ENCODE data around the gene OIP5.

The OIP5 gene

GRCh38 chr15:41336549-41336948 is 4.2 kb upstream of the OIP5 start:
- Histone ChIP-seq H3K27me3 (no peaks in the 10 kb centered on the region), H3K27ac (no peak overlapping the region), H3K4me1 (peaks cover 0 to 13% (median 7%) of the 10 kb centered on the region in 4 donors), H3K9me3 (no peaks in the 10 kb centered on the region), H3K4me3 (no peak overlapping the region), H3K36me3 (no peaks in the 10 kb centered on the region)
- no peak for DNase-seq
- intact Hi-C loops (cut with DNase I; ENCODE audit: low total_unique reads): no loop called here
- TF ChIP-seq CTCF (IDR thresholded peaks at IDR 0.05): no peak

- H3K9me3 ChIP-seq: no peaks in the 10 kb centered on the region
- no peak for TF ChIP-seq CTCF (IDR thresholded peaks at IDR 0.05)
- H3K4me3 ChIP-seq: no peak overlapping the region
- no peak overlapping the region for H3K27ac ChIP-seq
- H3K36me3 ChIP-seq: no peaks in the 10 kb centered on the region
- peaks cover 0 to 13% (median 7%) of the 10 kb centered on the region in 4 donors for H3K4me1 ChIP-seq
- H3K27me3 ChIP-seq: no peaks in the 10 kb centered on the region
- no peak for DNase-seq
- intact Hi-C loops (cut with DNase I; ENCODE audit: low total_unique reads): no loop called here
Measured at GRCh38 chr15:41334293-41335120, 2.1 kb upstream of the OIP5 start.

GRCh38 chr15:41333026-41333562 is 703 bp upstream of the OIP5 start:
- H3K27ac ChIP-seq: peak overlapping the region; percentile 13 to 60

GRCh38 chr15:41331833-41332193 is 578 bp downstream of the OIP5 start:
- TF ChIP-seq CTCF (IDR thresholded peaks at IDR 0.05): no peak
- no peaks in the 10 kb centered on the region for H3K9me3 ChIP-seq
- no peaks in the 10 kb centered on the region for H3K27me3 ChIP-seq
- peak overlapping the region; percentile 13 to 60 for H3K27ac ChIP-seq
- H3K4me1 ChIP-seq: peaks cover 0 to 13% (median 7%) of the 10 kb centered on the region in 4 donors
- H3K36me3 ChIP-seq: no peaks in the 10 kb centered on the region
- H3K4me3 ChIP-seq: peak overlapping the region; percentile 84 to 94
- DNase-seq: no peak
- intact Hi-C loops (cut with DNase I; ENCODE audit: low total_unique reads): no loop called here

More at GRCh38 chr15:41333026-41333562, 703 bp upstream of the OIP5 start:
- intact Hi-C loops (cut with DNase I; ENCODE audit: low total_unique reads): no loop called here
- Histone ChIP-seq H3K27me3 (no peaks in the 10 kb centered on the region), H3K36me3 (no peaks in the 10 kb centered on the region), H3K4me1 (peaks cover 0 to 13% (median 7%) of the 10 kb centered on the region in 4 donors), H3K4me3 (peak overlapping the region; percentile 84 to 94), H3K9me3 (no peaks in the 10 kb centered on the region)
- peak in 1 of 2 donors; percentile 67 for DNase-seq
- no peak for TF ChIP-seq CTCF (IDR thresholded peaks at IDR 0.05)

- no peaks in the 10 kb centered on the region for H3K9me3 ChIP-seq
- H3K4me3 ChIP-seq: no peak overlapping the region
- peaks cover 0 to 13% (median 7%) of the 10 kb centered on the region in 4 donors for H3K4me1 ChIP-seq
- H3K27me3 ChIP-seq: no peaks in the 10 kb centered on the region
- no peak overlapping the region for H3K27ac ChIP-seq
- TF ChIP-seq CTCF (IDR thresholded peaks at IDR 0.05): no peak
- H3K36me3 ChIP-seq: no peaks in the 10 kb centered on the region
- intact Hi-C loops (cut with DNase I; ENCODE audit: low total_unique reads): no loop called here
- DNase-seq: no peak
Measured at GRCh38 chr15:41331281-41331680, 1.1 kb downstream of the OIP5 start.

Measured in tibial artery (tissue), 4 donors.